NCI-H69 (cell line): Measurements from ENCODE around the gene CRTC3.
A peak's percentile ranks its signal among the peaks of the same experiment; 100 is the strongest.
"Not testable (repeated sequence)": the region's sequence is repeated elsewhere in the genome, so short reads cannot be mapped to it uniquely, and the experiment has no call there.

Experiments used
- DNase-seq: peaks from one replicate; lab custom pipeline; 2025; lab: John Stamatoyannopoulos, UW

CRTC3 gene

GRCh38 chr15:90523373-90523772, 6.3 kb upstream of the CRTC3 start:
- DNase-seq, result no peak

GRCh38 chr15:90524018-90524803, 5.5 kb upstream of the CRTC3 start:
- DNase-seq, result not testable (repeated sequence)

GRCh38 chr15:90529011-90529370, 732 bp upstream of the CRTC3 start:
- DNase-seq, result no peak

GRCh38 chr15:90530250-90531051, 728 bp downstream of the CRTC3 start:
- DNase-seq, result peak; percentile 59

- DNase-seq, result peak; percentile 9
These were observed 1.4 kb downstream of the CRTC3 start for GRCh38 chr15:90531147-90531546.

GRCh38 chr15:90535254-90535653, 5.5 kb downstream of the CRTC3 start:
- DNase-seq, result no peak

- DNase-seq, result no peak
These were observed 10.1 kb downstream of the CRTC3 start for GRCh38 chr15:90539789-90540188.

- no peak for DNase-seq
These were observed 11.0 kb downstream of the CRTC3 start for GRCh38 chr15:90540768-90541167.

GRCh38 chr15:90545095-90545494, 15.4 kb downstream of the CRTC3 start:
- DNase-seq, result no peak

- DNase-seq, result no peak
These were observed 17.8 kb downstream of the CRTC3 start for GRCh38 chr15:90547540-90547939.

- DNase-seq, result no peak
These were observed 21.2 kb downstream of the CRTC3 start for GRCh38 chr15:90550919-90551318.

- no peak for DNase-seq
These were observed 22.6 kb downstream of the CRTC3 start for GRCh38 chr15:90552162-90552928.

- no peak for DNase-seq
These were observed 23.1 kb downstream of the CRTC3 start for GRCh38 chr15:90552929-90553211.

- DNase-seq, result no peak
These were observed 23.6 kb downstream of the CRTC3 start for GRCh38 chr15:90553248-90553745.

GRCh38 chr15:90557186-90558084, 27.7 kb downstream of the CRTC3 start:
- DNase-seq, result no peak

GRCh38 chr15:90558171-90558573, 28.4 kb downstream of the CRTC3 start:
- no peak for DNase-seq

- no peak for DNase-seq
These were observed 29.4 kb downstream of the CRTC3 start for GRCh38 chr15:90559119-90559518.

GRCh38 chr15:90560229-90560776, 30.6 kb downstream of the CRTC3 start:
- DNase-seq, result no peak

GRCh38 chr15:90561344-90562244, 31.9 kb downstream of the CRTC3 start:
- DNase-seq, result no peak

- DNase-seq, result no peak
These were observed 32.9 kb downstream of the CRTC3 start for GRCh38 chr15:90562669-90563068.
